GM18498 (cell line): ENCODE data around the gene SLC49A3.
"Not testable (repeated sequence)": the region's sequence is repeated elsewhere in the genome, so short reads cannot be mapped to it uniquely, and the experiment has no call there.

Source experiments
- ATAC-seq: cut with Tn5 transposase; IDR thresholded peaks from one replicate; pipeline ENCODE4 v1.9.1; 2021; ENCODE audit warnings: mild to moderate bottlenecking, moderate library complexity; ENCODE audit not compliant: unreplicated experiment

The SLC49A3 gene

DNA sequence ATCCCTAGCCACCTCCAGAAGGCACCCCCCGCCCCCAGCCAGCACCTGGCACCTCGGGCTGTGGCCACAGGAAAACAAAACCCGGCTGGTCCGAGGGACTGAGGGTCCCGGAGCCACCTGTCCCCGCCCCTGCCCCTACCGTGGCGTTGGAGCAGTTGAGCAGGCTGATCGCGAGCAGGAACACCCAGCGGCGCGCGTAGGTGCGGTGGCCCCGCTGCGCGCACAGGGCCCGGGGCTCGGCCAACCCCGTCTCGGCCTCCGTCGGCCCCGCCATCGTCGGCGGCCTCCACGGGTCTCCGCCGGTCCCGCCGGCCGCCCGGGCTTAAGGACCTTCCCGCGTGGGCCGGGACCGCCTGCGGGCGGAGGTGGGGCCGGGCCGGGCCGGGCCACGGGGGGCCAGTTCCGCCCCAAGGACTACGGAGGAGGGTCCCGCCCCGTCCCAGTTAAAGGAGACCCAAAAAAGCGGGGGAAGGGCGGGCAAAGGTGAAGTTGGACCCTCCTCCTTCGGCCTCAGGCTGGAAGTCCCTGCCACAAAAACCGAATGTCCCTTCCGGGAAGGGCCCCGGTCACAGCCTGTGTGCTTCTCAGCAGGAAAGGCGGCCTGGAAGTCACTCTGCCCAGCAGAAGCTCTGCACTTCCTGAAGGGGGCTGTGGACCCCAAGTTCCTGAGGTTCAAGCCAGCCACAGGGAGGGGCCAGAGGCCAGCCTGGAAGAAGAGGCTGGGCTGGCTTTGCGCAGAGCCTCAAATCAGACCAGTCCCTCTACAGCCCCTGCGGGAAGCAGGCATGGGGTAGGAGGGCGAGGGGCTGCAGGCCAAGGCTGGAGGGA lies at the start of gene SLC49A3:
TSS of gene SLC49A3 (minus strand) at position 298 of the 828 bp plus-strand sequence. CDS start at position 274, 24 bp downstream.
- no peak for ATAC-seq

DNA sequence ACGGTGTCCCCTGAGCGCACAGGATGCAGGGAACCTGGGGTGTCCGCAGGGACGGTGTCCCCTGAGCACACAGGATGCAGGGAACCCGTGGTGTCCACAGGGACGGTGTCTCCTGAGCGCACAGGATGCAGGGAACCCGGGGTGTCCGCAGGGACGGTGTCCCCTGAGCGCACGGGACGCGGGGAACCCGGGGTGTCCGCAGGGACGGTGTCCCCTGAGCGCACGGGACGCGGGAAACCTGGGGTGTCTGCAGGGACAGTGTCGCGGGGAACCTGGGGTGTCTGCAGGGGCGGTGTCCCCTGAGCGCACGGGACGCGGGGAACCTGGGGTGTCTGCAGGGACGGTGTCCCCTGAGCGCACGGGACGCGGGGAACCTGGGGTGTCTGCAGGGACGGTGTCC lies 47.6 kb upstream of the SLC49A3 start:
- ATAC-seq: not testable (repeated sequence)

DNA sequence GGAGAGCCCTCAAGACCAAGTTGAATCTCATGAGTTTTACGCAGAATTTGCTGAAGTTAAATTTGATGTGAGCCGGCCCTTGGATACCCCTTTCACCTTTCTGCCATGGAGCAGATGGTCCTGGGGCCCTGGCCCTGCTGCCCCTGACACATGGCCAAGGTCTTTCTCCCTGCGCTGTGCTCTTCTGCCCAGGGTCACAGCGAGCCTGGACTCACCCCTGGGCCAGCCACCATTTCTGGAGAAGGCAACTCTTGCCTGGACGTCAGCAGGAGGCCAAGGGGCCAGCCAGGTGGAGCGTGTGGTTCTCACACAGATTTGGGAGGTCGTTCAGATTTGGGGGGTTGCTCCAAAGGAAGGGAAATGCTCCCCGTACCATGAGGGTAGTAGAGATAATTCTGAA lies 46.6 kb upstream of the SLC49A3 start:
- ATAC-seq: no peak

DNA sequence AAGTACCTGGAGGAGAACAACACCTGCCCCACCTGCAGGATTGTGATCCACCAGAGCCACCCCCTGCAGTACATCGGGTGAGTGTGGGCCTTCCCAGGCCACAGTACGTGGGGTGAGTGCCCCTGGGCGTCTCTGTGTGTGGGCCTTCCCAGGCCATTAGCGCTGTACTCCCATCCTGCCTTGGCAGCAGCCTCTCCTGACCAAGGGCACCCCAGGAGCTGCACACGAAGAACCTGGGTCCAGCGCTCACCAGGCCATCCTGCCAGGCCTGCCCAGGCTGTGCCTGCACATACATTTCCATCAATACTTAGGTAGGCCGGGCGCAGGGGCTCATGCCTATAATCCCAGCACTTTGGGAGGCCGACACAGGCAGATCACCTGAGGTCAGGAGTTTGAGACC lies 46.0 kb upstream of the SLC49A3 start:
- ATAC-seq: no peak

DNA sequence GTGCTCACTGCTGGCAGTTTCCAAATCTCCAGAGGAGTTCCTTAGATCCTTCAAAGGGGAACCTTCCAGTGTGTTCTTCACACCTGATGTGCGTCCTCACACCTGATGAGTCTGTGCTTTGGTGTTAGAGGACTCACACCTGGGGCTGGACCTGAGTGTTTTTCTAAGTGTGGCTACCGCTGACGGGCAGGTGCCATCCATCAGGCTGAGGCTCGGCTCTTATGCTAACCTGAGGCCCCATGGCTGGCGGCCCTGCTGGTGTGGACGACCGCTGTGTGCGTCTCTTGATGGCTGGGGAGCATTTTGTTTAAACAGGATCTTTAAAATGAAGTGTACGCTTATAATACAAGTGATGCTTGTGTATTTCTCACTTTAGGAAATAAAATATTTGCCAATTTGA lies 45.1 kb upstream of the SLC49A3 start:
- no peak for ATAC-seq

DNA sequence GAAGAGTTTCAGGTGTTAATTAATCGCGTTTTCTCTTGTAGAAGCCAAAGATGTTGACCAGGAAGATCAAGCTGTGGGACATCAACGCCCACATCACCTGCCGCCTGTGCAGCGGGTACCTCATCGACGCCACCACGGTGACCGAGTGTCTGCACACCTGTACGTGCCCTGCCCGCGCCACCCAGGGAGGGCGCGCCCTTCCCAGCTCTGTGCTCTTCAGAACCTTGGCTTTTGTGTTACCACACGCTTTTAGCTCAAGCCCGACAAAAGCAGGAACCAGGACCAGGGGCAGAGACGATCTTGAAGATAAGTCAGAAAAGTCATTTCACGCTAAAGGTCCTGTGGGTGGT lies 44.7 kb upstream of the SLC49A3 start:
- no peak for ATAC-seq

DNA sequence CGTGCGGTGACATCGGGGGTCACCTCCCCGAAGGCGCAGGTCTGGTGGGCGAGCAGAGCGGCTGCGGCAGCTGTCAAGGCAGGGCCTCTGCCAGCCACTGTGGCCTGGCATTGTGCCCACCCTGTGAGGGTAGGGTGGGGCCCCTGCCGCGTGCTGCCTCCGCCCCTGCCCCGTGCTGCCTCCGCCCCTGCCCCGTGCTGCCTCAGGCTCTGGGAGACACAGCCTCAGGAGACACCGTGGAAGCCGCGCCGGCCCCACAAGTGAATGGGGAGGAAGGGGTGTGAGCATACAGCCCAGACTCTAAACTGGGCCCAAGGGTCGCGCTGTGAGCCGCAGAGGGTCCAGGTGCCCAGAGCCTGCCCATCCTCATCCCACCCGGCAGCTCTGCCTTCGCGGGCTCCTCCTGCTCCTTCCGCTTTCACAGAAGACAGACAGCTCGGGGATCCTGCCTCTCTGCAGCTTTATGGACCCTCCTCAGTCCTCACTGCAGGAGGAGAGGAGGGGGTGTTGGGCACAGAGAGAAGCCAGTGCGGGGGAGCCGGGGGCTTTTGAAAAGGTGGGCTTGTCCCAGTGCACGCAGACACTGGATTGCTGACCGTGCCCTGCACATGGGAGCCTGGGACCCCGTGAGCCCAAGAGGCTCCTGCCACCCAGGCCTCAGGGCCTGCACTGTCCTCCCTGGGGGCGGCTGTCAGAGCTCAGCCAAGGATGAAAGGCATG lies 44.1 kb upstream of the SLC49A3 start:
- no peak for ATAC-seq

DNA sequence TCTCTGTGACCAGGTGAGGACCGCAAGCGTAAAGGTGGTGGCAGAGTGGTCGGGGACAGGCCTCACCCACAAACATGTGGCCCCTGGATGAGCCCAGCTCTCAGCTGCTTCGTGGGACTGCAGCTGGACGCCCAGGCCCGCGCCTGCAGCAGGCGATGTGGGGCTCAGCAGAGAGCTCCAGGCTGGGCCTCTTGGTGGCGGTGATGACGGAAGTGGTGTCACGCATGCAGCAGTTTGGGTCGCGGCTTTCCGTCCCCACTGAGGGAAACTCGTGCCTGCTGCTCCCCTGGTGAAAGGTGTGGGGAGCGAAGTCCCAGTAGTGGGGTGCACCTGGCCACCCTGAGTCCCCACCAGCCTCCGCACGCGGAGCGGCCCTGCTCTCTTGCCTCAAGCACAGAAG lies 43.5 kb upstream of the SLC49A3 start:
- no peak for ATAC-seq

DNA sequence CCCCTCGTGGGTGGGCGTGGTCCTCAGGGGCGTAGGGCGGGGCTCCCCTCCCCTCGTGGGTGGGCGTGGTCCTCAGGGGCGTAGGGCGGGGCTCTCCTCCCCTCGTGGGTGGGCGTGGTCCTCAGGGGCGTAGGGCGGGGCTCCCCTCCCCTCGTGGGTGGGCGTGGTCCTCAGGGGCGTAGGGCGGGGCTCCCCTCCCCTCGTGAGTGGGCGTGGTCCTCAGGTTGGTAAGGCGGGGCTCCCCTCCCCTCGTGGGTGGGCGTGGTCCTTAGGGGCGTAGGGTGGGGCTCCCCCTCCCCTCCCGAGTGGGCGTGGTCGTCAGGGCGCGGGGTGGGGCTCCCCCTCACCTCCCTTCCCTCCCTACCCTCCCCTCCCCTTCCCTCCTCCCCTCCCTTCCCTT lies 43.0 kb upstream of the SLC49A3 start:
- ATAC-seq: not testable (repeated sequence)

DNA sequence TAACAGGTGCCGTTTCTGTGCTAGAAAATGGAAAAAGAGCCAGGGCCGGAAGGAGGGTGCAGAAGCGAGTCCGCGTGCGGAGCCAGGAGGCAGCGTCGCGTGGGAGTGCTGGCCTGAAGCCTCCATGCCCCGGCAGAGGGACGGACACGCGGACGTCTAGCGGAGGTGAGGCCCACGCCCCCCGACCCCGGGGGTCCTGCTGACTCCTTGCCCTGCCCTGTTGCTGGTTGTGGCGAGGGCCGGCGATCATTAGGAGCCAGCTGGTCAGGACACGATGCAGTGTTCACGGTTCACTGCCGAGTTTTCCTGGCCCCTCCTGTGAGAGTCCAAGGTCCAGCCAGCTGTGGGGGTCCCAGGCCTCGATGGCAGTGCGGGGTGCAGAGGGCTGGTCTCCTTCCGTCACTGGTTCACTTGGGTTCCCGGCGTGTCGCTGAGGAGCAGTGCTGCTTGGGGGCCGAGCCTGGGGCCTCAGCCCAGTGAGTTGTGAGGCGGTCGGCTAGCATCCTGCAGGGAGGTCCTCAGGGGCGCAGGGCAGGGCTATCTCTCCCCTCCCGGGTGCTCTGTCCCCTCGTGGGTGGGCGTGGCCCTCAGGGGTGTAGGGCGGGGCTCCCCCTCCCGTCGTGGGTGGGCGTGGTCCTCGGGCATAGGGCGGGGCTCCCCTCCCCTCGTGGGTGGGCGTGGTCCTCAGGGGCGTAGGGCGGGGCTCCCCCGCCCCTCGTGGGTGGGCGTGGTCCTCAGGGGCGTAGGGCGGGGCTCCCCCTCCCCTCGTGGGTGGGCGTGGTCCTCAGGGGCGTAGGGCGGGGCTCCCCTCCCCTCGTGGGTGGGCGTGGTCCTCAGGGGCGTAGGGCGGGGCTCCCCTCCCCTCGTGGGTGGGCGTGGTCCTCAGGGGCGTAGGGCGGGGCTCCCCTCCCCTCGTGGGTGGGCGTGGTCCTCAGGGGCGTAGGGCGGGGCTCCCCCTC lies 42.3 kb upstream of the SLC49A3 start:
- not testable (repeated sequence) for ATAC-seq

DNA sequence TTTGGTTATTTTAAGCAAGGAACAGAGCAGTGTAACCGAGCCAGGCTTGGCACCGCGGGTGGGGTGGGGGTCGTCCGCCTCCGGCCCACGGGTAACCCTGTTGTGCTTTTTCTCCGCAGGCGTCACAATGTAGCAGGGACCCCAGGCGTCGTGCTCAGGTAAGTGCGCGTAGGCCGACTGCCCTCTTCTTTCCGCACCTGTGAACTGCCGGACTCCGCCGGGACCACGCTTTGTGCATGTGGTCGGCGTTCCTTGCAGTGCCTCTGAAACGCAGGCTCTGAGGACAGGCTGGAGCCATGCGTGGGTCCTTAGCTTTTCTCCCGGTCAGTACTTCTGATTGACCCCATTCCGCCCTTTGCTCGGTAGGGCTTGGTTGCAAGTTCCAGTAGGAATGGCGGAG lies 41.6 kb upstream of the SLC49A3 start:
- ATAC-seq: no peak

DNA sequence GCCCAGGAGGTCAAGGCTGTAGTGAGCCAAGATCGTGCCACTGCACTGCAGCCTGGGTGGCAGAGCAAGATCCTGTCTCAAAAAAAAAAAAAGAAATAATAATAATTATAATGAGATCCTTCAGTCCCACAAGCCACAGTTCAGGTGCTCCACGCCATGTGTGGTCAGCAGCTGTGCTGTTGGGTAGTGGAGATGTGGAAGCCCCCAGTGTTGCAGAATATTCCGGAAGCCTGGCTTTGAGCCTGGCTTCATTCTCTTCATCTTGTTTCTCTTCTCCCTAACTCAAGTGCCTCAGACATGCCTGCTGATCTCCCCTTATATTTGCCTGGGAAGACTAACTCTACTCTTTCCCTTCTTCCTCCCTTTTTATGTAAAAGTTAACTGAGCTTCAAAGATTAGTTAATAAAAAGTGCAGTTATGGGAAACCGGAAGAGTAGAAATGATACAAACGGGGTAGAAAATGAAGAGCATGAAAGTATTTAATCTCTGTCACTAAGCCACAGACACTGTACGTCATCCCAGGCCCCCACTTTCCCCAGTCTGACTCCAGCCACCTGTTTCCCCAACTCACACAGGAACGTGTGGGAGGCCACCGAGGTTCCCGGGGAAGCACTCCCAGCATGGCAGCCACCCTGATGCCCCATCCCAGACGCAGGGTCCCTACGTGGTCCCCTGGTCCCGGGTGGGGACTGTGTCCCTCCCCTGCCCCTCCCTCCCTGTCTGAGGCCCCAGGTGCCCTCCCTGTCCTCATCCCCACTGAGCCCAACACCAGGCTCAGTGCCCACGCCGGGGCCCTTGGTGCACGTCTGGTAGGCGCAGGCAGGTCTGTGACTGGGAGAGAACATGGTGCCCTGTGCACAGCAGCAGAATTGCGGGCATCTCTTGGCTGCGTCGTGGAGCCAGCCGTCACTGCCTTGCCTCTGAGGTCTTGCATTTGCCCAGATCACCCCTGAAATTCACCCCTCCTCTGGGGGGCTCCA lies 40.7 kb upstream of the SLC49A3 start:
- no peak for ATAC-seq

DNA sequence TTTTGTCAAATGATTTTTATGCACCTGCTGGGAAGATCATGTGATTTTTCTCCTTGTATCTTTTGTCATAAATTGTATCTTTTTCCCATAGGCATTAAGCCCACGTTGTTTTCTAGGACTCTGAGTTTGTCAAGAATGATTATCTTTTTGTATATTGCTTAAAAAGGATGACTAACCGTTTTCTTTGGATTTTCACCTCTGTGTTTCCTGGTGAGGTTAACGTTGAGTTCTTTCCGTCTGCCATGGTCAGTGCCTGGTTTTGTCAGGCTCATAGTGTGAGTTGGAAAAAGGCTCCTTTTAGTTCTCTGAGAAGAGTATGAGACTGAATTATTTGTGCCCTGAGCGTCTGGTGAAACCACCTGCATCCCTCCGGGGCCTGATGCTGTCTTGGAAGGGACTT lies 38.6 kb upstream of the SLC49A3 start:
- ATAC-seq: no peak

DNA sequence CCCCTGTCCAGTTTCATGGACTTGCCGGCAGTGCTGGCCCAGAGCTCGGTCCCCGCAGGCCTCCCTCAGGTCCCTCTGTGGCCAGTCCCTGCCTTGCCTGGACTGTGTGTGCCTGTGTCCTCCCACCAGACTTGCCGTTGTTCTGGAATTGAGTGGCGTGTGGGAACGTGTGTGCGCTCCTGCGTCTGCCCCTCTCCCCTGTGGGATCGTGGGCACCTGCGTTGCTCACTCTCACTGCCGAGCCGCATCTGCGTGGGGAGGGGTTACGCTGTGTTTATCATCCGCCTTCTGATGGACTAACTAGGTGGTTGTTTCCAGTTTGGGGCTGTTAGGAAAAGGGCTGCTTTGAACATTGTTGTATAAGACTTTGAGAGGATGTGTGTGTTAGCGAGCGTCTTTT lies 37.9 kb upstream of the SLC49A3 start:
- no peak for ATAC-seq

DNA sequence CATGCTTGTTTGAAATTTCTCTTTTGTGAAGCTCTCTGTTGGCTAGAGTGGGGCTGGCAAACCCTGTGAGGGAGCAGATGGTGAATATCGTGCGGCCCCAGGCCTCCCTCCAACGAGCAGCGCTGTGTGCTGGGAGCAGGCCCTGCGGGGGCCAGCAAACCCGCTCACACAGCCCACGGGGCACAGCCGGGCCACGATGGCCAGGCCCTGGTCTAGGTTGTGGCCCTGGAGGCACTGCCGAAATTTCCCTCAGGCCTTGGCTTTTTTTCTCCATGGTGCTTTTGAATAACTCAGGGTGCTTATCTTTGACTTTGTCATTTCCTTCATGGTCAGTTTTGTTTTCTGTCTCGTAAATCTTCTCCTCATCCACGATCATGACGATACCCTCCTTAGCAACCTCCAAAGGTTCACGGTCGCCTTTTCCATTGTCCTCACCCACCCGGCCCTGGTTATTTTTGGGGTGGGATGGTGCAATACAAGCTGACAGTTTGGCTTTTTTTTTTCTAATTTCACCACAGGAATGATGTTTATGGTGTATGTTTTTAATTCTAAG lies 37.4 kb upstream of the SLC49A3 start:
- no peak for ATAC-seq

DNA sequence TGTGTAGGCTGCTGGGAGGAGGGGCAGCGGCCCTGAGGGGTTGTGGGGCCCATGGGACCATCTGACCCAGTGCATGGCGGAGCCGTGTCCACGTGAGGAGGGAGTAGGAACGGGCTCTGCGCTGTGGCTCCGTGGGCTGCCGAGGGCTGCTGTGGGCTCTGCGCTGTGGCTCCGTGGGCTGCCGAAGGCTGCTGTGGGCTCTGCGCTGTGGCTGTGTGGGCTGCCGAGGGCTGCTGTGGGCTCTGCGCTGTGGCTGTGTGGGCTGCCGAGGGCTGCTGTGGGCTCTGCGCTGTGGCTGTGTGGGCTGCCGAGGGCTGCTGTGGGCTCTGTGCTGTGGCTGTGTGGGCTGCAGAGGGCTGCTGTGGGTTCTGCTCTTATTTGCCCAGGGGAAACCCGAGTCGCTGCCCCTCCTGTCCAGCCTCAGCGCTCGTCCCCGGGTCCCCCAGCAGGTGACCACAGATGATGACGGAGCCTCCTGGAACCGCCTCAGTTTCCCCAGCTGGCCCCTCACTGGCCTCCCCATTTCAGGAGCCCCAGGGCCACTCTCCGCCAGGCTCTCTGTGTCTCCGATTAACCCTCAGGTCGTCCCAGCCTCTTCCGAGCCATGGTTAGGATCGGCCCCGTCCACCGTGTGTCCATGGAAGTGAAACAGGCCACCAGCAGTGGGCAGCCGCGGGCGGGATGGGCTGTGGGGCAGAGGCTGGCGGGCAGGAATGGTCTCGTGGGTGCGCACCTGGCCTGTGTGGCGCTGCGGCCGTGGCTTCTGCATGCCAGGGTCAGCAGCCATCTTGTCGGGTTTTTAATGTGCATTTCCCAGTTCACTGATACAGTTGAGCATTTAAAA lies 36.7 kb upstream of the SLC49A3 start:
- ATAC-seq: no peak

DNA sequence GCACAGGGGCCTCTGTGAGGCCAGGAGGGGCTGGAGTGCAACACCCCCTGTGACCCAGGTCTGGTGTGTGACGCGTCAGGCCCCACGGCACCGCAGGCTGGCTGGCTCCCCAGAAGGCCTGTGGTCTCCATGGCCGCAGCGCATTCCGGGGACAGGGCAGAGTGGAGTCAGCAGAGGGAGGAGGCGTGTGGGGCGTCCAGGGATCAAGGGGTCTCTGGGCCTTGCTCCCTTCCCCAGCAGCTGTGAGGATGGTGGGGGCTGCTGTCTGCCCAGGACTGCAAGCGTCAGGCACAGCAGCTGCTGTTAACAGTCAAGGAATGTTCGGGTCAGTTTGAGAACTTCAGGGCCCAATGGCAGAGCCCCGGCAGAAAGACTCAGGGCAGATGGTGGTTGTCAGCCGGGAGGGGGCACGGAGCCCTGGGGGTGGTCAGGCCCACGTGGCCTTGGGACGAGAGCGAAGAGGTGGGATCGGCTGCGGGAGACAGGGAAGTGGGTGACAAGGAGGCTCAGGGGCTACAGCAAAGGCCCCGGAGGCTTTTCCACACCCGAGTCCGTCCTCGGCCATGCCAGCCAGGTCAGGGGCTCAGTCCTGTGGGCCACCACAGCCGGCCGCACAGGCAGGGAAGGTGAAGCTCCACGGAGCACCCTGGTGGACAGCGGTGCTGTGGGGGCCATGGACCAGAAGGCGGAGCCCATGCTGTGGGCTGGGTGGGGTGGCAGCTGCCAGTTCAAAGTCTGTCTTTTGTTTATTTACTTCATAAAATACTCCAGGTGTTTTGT lies 35.0 kb upstream of the SLC49A3 start:
- no peak for ATAC-seq

DNA sequence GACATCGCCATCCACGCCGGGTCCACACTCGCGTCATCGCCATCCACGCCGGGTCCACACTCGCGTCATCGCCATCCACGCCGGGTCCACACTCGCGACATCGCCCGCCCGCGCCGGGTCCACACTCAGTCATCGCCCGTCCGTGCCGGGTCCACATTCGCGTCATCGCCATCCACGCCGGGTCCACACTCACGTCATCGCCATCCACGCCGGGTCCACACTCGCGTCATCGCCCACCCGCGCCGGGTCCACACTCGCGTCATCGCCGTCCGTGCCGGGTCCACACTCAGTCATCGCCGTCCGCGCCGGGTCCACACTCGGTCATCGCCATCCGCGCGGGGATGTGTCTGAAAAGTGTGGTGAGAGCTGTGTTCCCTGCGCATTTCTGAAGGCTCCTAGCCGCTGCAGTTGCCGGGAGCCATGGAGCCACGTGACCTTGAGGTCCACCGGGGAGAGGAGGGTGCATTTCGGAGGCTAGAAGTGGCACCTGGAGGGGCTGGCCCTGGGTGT lies 34.0 kb upstream of the SLC49A3 start:
- ATAC-seq: no peak
